ENCODE measurements around the gene LATS2.
A peak's percentile ranks its signal among the peaks of the same experiment; 100 is the strongest.
"Not testable (repeated sequence)": the region's sequence is repeated elsewhere in the genome, so short reads cannot be mapped to it uniquely, and the experiment has no call there.

Gene LATS2

DNA sequence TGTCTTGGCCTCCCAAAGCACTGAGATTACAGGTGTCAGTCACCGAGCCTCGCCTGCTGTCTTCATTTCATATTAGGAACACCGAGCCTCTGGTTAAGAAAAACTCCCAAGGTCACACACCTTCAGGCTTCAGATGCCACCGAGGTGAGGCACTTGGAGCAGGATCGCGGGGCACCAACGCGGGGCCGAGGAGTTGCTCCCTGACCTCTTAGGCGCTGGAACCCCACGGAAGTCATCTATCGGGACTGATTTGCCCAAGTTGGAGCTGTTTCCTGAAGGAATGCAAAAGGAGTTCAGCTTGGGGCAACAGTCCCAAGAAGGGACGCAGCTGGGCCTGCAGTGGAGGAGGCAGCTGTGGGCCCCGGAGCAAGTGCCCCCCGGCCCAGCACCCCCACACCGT, 108.5 kb downstream of the LATS2 start:
- DNase-seq: no peak

DNA sequence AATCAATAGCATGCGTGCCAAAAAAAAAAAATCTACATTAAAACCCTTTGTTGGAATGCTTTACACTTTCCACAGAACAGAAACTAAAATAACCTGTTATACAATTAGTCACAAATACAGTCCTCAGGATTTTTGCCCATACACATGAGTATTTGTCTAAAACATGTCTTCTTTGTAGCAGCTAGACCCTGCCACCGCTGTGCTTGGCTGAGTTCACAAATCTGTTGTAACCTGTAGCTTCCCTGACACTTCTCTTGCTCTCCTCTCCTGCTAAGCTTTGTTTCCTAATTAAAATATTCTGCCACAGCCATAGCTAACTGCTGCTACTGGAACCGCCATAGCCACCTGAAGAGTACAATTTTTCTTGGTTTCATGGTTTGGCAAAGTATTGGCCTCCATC, 113.4 kb downstream of the LATS2 start:
- DNase-seq: not testable (repeated sequence)

DNA sequence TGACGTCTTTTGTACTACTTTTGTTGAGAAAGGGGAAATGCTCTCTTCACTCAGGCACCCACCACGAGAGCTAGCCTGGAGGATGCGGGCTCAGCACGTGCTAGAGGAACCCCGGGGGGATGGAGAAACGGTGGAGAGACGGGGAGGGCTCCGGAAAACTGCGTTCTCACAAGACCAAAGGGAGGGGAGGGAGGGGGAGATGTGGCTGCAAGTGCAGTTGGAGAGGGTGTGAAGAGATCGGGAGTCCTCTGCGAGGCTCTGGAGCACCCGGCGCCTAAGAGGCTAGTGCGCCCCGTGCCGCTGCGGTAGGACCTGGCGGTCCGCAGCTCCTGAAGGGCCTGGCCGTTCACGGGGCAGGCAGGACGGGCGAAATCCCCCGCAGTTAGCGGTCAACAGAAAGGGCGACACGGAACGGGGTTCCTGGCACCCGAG, 115.4 kb downstream of the LATS2 start:
- DNase-seq: no peak

DNA sequence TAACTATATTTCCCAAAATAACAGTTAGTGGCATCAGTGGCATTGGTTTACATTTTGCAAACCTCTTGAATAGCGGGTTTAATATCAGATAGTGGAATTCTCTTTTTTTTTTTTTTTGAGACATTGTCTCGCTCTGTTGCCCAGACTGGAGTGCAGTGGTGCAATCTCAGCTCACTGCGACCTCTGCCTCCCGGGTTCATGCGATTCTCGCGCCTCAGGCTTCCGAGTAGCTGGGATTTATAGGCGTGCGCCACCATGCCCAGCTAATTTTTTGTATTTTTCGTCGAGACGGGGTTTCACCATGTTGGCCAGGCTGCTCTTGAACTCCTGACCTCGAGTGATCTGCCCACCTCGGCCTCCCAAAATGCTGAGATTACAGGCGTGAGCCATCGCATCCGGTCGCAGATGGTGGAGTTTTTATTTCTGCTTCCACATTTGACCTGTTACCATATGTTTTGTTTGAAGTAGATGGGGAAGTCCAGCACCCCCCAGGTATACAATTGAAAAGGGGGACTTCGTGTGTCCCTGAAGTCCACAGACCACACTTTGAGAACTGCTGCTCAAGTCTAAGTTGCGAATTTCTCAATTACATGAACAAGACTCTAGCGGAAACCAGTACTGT, 118.3 kb downstream of the LATS2 start:
- DNase-seq: no peak

DNA sequence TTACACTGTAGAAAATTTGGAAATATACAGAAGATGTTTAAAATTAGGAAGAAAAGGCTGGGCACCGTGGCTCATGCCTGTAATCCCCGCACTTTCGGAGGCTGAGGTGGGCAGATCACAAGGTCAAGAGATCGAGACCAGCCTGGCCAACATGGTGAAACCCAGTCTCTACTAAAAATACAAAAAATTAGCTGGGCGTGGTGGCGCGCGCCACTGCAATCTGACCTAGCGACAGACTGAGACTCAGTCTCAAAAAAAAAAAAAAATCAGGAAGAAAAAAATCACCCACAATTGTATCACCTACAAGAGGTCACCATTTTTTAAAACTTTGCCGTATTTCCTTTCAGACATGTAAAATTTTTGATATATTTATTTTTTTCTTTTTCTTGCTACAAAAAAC, 120.9 kb downstream of the LATS2 start:
- DNase-seq: not testable (repeated sequence)

DNA sequence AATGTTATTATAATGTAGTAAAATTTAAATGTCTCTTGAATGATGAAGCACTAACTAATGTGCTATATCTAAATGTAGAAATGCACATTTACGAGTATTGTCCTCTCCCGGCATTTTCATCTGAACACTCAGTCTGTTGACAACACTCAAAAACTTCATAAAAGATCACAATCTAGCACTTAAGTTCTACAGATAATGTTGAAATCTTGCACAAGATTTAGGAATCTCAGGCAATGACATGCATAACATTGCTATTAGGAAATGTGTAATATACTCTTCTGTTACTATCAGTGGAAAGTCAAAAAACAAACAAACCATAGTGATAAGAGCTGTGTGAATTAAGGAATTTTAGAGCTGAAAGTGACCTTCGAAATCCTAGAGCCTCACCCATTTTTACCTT, 121.3 kb downstream of the LATS2 start:
- no peak for DNase-seq

DNA sequence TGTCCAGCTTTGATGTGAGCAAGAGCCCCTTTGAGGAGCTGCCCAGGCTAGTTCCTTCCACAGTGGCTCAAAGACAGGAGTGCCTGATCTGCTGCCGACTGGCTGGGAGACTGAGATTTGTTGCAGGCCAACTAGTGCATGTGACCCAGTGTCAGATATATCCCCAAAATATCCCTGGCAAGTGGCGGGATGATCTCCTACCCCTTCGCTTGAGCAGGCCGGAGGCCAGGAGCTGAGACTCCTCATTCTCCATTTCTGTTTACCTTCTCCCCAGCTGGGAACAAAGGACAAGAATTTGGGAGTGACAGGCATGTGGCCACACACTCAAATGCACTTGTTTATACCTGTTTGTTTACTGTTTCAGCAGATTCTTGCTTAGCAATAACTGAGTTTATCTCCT, 121.7 kb downstream of the LATS2 start:
- no peak for DNase-seq

DNA sequence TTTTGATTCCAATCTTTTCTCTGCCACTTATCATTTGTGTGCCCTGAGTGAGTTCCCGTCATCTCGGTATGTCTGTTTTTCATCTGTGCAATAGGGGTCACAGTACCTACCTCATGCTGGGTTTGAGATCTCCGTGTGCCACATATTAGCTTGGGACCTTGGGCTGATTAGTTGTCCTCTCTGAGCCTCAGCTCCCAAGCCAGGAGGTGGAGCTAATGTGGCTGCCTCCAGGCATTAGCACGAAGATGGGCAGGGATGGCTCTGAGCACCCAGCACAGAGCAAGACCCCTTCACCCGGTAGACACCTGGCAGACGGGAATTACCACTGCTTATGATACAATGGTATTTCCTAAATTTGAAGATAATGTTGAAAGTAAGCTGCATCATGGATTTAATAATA, 123.1 kb downstream of the LATS2 start:
- DNase-seq: no peak

DNA sequence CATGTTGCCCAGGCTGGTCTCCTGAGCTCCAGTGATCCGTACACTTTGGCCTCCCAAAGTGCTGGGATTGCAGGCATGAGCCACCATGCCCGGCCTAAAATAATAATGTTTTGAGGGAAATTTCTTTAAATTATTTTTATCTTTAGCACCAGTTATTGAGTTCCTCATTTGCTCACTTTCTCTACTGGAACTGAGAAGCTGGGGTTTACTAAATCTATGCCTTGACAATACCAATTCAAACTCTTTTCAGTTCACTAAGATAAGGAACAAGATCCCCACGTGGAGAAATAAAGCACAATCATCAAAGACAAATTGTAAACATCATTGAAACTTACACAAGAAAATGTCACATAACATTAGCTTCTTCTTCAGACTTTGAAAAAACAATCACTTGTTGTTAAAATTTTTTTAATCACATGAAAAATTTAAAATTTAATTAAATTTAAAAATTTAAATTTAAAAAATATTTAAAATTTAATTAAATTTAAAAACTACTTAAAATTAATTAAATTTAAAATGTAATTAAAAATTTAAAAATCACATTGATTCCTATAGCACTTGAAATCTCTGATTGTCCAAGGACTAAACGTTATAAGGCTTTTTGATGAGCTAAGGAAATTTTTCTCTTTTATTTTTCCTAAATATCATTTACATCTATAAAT, 133.7 kb downstream of the LATS2 start:
- no peak for DNase-seq

DNA sequence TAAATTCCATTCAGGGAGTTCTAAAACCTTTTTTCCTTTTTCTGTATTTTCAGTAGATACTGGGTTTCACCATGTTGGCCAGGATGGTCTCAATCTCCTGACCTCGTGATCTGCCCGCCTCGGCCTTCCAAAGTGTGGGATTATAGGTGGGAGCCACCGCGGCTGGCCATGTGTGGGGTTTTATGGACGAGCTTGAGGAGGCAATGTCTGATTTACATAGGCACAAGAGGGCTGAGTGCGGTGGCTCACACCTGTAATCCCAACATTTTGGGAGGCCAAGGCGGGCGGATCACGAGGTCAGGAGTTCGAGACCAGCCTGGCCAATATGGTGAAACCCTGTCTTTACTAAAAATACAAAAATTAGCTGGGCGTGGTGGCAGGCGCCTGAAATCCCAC, 136.0 kb downstream of the LATS2 start:
- DNase-seq: not testable (repeated sequence)

DNA sequence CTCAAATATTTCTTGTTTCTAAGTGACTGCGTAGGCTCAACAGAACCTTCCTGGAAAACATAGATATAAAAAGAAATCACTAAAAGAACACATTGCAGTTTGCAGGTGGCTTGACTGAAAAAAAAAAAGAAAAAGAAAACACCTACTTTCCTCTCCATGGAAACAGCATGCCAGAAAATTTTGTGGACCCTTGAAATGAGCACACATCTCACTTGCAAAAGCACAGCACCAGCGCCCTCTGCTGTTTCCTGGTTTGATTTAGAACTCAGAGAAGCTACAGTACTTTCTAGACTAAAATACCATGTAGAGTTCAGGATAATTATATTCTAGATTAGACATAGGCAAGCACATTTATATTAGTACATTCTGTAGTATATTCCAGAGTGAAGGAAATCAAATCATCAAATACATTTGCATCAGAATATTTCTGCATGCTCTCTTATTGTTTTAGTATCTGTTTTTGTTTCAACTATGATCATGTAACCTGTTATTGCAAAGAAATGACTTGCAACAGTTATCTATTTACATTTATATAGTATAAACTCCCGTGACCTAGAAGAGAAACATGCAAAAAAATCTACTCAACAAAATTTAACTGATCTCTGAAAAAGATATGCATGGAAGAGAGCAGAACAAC, 136.5 kb downstream of the LATS2 start:
- peak; percentile 55 for DNase-seq

DNA sequence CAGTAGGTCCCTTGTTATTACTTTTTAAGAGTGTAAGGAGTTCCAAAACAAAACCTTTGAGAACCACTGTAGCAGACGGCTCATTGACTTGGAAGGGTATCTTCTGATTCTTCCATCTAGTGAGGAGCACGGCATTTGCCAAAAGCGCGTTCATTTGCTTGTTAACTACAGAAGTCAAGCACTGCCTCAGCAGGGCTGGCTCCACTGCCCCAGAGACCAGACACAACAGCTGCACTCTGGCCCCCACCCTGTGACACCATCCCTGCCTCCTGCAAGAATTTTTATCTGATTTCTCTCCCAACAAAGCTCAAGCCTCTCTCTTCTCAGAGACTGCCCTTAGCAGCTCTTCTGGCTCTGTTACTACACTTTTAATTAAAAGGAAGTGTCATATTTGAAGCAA, 138.1 kb downstream of the LATS2 start:
- no peak for DNase-seq
